Measurements from ENCODE around the gene PROK2. TPM values are rescaled to one million over a fixed set of nuclear protein-coding genes. Genes with fewer than 3 reads are reported as not detected.

The PROK2 gene
- total and polyA plus RNA-seq, 10 donors = 1.7 to 78.5 (median 26.7) TPM

DNA sequence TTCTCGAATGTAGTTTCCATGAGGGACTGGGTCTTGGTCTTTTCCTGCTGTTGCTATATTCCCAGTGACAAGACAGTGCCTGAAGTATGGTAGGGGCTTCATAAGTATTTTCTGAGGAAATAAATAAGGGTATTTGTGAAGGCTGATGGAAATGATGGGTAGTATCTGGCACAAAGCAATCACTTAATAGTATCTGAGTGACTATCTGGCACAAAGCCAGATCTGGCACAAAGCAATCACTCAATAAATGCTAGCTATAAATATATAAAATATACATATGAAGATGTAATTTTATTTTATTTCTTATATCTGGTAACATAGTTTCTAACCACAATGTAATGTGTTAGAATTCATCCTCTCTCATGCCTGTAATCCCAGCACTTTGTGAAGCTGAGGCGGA lies 20.7 kb upstream of the PROK2 start:
- Histone ChIP-seq H3K27ac (peak overlapping the region in 7 of 8 donors; percentile 49 to 87 (median 77)), H3K4me1 (peaks cover 0 to 7% (median 0%) of the 10 kb centered on the region in 6 donors), H3K9me3 (no peaks in the 10 kb centered on the region), H3K4me3 (peak overlapping the region in 1 of 8 donors; percentile 43), H3K36me3 (no peaks in the 10 kb centered on the region), H3K27me3 (replicated peaks in 1 of 7) (peaks cover 0 to 30% (median 0%) of the 10 kb centered on the region in 7 donors)
- 67 to 78% (median 74%) methylated on average over 2 of the region's 2 CpGs for WGBS, 5 donors
- intact Hi-C loops (cut with DNase I; ENCODE audit: low total_unique reads) = no loop called here
- TF ChIP-seq POLR2A (IDR thresholded peaks at IDR 0.05) (no peak), POLR2AphosphoS5 (IDR thresholded peaks at IDR 0.05) (no peak)
- TF ChIP-seq, protein P1, sequence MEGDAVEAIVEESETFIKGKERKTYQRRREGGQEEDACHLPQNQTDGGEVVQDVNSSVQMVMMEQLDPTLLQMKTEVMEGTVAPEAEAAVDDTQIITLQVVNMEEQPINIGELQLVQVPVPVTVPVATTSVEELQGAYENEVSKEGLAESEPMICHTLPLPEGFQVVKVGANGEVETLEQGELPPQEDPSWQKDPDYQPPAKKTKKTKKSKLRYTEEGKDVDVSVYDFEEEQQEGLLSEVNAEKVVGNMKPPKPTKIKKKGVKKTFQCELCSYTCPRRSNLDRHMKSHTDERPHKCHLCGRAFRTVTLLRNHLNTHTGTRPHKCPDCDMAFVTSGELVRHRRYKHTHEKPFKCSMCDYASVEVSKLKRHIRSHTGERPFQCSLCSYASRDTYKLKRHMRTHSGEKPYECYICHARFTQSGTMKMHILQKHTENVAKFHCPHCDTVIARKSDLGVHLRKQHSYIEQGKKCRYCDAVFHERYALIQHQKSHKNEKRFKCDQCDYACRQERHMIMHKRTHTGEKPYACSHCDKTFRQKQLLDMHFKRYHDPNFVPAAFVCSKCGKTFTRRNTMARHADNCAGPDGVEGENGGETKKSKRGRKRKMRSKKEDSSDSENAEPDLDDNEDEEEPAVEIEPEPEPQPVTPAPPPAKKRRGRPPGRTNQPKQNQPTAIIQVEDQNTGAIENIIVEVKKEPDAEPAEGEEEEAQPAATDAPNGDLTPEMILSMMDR (IDR thresholded peaks at IDR 0.05 in 8 of 11, conservative IDR thresholded peaks at IDR 0.05 in 3 of 11) = no peak
- no peak for DNase-seq

DNA sequence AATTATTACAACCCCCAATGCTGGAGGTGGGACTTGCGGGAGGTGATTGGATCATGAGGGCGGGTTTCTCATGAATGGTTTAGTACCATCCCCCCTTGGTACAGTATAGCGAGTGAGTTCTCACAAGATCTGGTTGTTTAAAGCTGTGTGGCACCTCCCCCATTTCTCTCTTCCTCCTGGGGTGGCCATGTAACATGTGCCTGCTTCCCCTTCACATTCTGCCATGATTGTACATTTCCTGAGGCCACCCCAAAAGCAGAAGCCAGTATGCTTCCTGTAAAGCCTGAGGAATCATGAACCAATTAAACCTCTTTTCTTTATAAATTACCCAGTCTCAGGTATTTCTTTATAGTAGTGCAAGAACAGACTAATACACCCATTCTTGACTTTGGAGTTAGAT lies 20.3 kb upstream of the PROK2 start:
- H3K27me3 ChIP-seq (replicated peaks in 1 of 7) = peaks cover 0 to 35% (median 0%) of the 10 kb centered on the region in 7 donors
- WGBS, 5 donors = 69 to 79% (median 75%) methylated on average over 3 of the region's 3 CpGs
- TF ChIP-seq POLR2A (IDR thresholded peaks at IDR 0.05) (no peak), POLR2AphosphoS5 (IDR thresholded peaks at IDR 0.05) (peak in 1 of 3 donors; percentile 50)
- no peaks in the 10 kb centered on the region for H3K36me3 ChIP-seq
- peak overlapping the region in 7 of 8 donors; percentile 49 to 87 (median 77) for H3K27ac ChIP-seq
- H3K4me1 ChIP-seq = peaks cover 0 to 7% (median 0%) of the 10 kb centered on the region in 6 donors
- no peak for DNase-seq
- intact Hi-C loops (cut with DNase I; ENCODE audit: low total_unique reads) = no loop called here
- H3K4me3 ChIP-seq = peak overlapping the region in 1 of 8 donors; percentile 43
- H3K9me3 ChIP-seq = no peaks in the 10 kb centered on the region

DNA sequence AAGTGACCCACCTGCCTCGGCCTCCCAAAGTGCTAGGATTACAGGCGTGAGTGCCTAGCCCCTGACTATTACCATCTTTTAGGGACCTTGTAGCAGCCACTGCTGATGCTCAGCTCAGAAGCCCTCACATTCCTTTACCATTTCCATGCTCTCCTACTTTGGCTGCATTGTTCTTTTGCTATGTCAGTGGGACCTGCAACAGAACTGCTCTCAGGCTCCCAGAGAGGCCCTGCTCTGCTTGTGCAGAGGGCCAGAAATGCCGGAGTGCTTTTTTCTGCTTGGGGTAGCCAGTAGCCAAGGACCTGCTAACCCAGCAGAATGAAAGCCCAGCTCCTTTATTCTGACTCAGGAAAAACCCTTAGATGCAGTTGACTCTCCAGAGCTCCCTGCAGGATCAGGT lies 18.3 kb upstream of the PROK2 start:
- 87 to 100% (median 91%) methylated on average over 3 of the region's 3 CpGs for WGBS, 5 donors
- no peak for DNase-seq
- peaks cover 0 to 7% (median 0%) of the 10 kb centered on the region in 6 donors for H3K4me1 ChIP-seq
- no peak for TF ChIP-seq POLR2A (IDR thresholded peaks at IDR 0.05)
- no peak for TF ChIP-seq POLR2AphosphoS5 (IDR thresholded peaks at IDR 0.05)
- TF ChIP-seq, protein P1 (IDR thresholded peaks at IDR 0.05 in 8 of 11, conservative IDR thresholded peaks at IDR 0.05 in 3 of 11) = no peak
- no peaks in the 10 kb centered on the region for H3K9me3 ChIP-seq
- no peak overlapping the region for H3K4me3 ChIP-seq
- no peak overlapping the region for H3K27ac ChIP-seq
- intact Hi-C loops (cut with DNase I; ENCODE audit: low total_unique reads) = no loop called here
- H3K27me3 ChIP-seq (replicated peaks in 1 of 7) = peaks cover 0 to 49% (median 0%) of the 10 kb centered on the region in 7 donors
- no peaks in the 10 kb centered on the region for H3K36me3 ChIP-seq

DNA sequence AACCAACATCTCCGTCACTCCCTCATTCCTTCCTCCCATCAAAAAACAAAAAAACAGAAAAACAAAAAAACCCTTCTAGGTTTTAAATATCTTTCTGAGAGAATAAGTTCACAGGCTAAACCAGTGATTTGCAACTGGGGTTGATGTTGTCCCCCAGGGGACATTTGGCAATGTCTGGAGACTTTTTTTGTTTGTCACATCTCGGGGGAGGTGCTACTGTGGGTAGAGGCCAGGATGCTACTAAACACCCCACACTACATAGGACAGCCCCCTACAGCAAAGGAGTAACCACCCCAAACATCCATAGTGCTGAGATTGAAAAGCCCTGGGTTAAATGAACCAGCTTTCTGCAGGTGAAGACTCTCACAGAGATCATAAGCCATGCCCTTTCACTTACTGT lies 17.0 kb upstream of the PROK2 start:
- Histone ChIP-seq H3K36me3 (no peaks in the 10 kb centered on the region), H3K27me3 (replicated peaks in 1 of 7) (peaks cover 0 to 49% (median 0%) of the 10 kb centered on the region in 7 donors), H3K9me3 (no peaks in the 10 kb centered on the region), H3K4me1 (peaks cover 0 to 7% (median 0%) of the 10 kb centered on the region in 6 donors), H3K4me3 (no peak overlapping the region), H3K27ac (no peak overlapping the region)
- 72 to 82% (median 78%) methylated on average over 2 of the region's 2 CpGs for WGBS, 5 donors
- TF ChIP-seq, protein P1 (IDR thresholded peaks at IDR 0.05 in 8 of 11, conservative IDR thresholded peaks at IDR 0.05 in 3 of 11) = no peak
- TF ChIP-seq POLR2AphosphoS5 (IDR thresholded peaks at IDR 0.05) (no peak), POLR2A (IDR thresholded peaks at IDR 0.05) (no peak)
- intact Hi-C loops (cut with DNase I; ENCODE audit: low total_unique reads) = no loop called here
- no peak for DNase-seq

Data from spleen (tissue), 11 donors.